Keratinocyte (primary cell): ENCODE data around the gene MIER3.

Experiments used
- CTCF ChIP-seq, 3 experiments: IDR thresholded peaks in 1 of 3; conservative IDR thresholded peaks in 1 of 3; optimal IDR thresholded peaks in 1 of 3; 2 replicates in 2 of 3; 3 replicates in 1 of 3; pipeline versions ENCODE3 to v1.5.1; 2011; ENCODE audit warnings: low read length in 3 of 3, mild to moderate bottlenecking in 3 of 3, moderate library complexity in 2 of 3, control low read depth in 1 of 3, inconsistent platforms in 1 of 3; ENCODE audit not compliant: insufficient read depth in 2 of 3; ENCODE audit errors: extremely low read depth in 1 of 3
- EZH2 ChIP-seq: IDR thresholded peaks from one replicate; pipeline ENCODE4 v1.6.1; 2012; ENCODE audit warnings: inconsistent platforms, mild to moderate bottlenecking, low read length, moderate library complexity

GRCh38 chr5:56910210-56910965 lies 41.5 kb downstream of the MIER3 start:
- no peak for TF ChIP-seq CTCF (optimal IDR thresholded peaks at IDR 0.05 in 1 of 3, IDR thresholded peaks at IDR 0.05 in 1 of 3, conservative IDR thresholded peaks at IDR 0.05 in 1 of 3; ENCODE audit: extremely low read depth in 1 of 3, insufficient read depth in 2 of 3, low read length in 3 of 3)
- TF ChIP-seq EZH2 = no peak
